Activated CD8-positive, alpha-beta memory T cell treated with anti-CD3 and anti-CD28 coated beads, Interleukin-2, amount 10 ng/mL, durations not matched to agents 7 days and 5 days (primary cell): Measurements from ENCODE around the gene CPTP. TPM values are rescaled to one million over a fixed set of nuclear protein-coding genes. Genes with fewer than 3 reads are reported as not detected.
A peak's percentile ranks its signal among the peaks of the same experiment; 100 is the strongest.

Source experiments
- ATAC-seq: fragments of 150-1000 bp; cut with Tn5 transposase; one replicate; pipeline ENCODE4 v1.10.0; 2021; ENCODE audit warnings: moderate library complexity
- CTCF ChIA-PET: fragments of 350-600 bp; sonication (Branson Sonifier 250); formaldehyde crosslinking; loops from one replicate; lab custom pipeline; 2021; ENCODE audit warnings: antibody characterized with exemption; lab: Charles Lee
- DNase-seq: peaks from one replicate; pipeline ENCODE4 v3.0.0-alpha.2; 2020
- H3K27ac Mint-ChIP-seq: one replicate; pipeline ENCODE4 v1.8.0; 2021; ENCODE audit warnings: mild to moderate bottlenecking, mixed read lengths
- H3K27me3 Mint-ChIP-seq: one replicate; pipeline ENCODE4 v1.8.0; 2021; ENCODE audit warnings: mixed read lengths
- H3K36me3 Mint-ChIP-seq: one replicate; pipeline ENCODE4 v1.8.0; 2021; ENCODE audit warnings: mild to moderate bottlenecking, mixed read lengths
- H3K4me1 Mint-ChIP-seq: one replicate; pipeline ENCODE4 v1.8.0; 2021; ENCODE audit warnings: mixed read lengths
- H3K4me3 Mint-ChIP-seq: one replicate; pipeline ENCODE4 v1.8.0; 2021; ENCODE audit warnings: mild to moderate bottlenecking, moderate library complexity, mixed read lengths
- H3K9me3 Mint-ChIP-seq: one replicate; pipeline ENCODE4 v1.8.0; 2022; ENCODE audit warnings: low read depth, mixed read lengths
- total RNA-seq, 2 experiments: library from RNA; stranded (reverse); gene quantifications; one replicate each; pipeline ENCODE4 v1.2.3, GENCODE V29; 2021

Gene CPTP
- total RNA-seq, 2 experiments from 2014 or later: 17.6 to 18.5 TPM

- no peak overlapping the region for H3K27ac Mint-ChIP-seq
- ATAC-seq (no peak), DNase-seq (no peak)
- CTCF ChIA-PET: no interaction called here
- H3K4me1 Mint-ChIP-seq: no peaks in the 10 kb centered on the region
- no peaks in the 10 kb centered on the region for H3K36me3 Mint-ChIP-seq
- H3K4me3 Mint-ChIP-seq: no peak overlapping the region
- no peaks in the 10 kb centered on the region for H3K27me3 Mint-ChIP-seq
- H3K9me3 Mint-ChIP-seq: peaks cover 3% of the 10 kb centered on the region
These were observed 8.3 kb downstream of the CPTP start for GRCh38 chr1:1332774-1333480.

GRCh38 chr1:1333551-1334241, 9.1 kb downstream of the CPTP start:
- H3K27me3 Mint-ChIP-seq: no peaks in the 10 kb centered on the region
- CTCF ChIA-PET: no interaction called here

GRCh38 chr1:1334835-1335234, 10.2 kb downstream of the CPTP start:
- ATAC-seq: no peak
- H3K9me3 Mint-ChIP-seq: peaks cover 2% of the 10 kb centered on the region
- CTCF ChIA-PET: no interaction called here
- no peaks in the 10 kb centered on the region for H3K4me1 Mint-ChIP-seq
- H3K27ac Mint-ChIP-seq: no peak overlapping the region
- H3K36me3 Mint-ChIP-seq: no peaks in the 10 kb centered on the region
- no peak overlapping the region for H3K4me3 Mint-ChIP-seq
- DNase-seq: no peak
- H3K27me3 Mint-ChIP-seq: no peaks in the 10 kb centered on the region

More at GRCh38 chr1:1333551-1334241, 9.1 kb downstream of the CPTP start:
- peaks cover 3% of the 10 kb centered on the region for H3K9me3 Mint-ChIP-seq
- no peaks in the 10 kb centered on the region for H3K36me3 Mint-ChIP-seq
- no peak overlapping the region for H3K4me3 Mint-ChIP-seq
- DNase-seq: no peak
- no peaks in the 10 kb centered on the region for H3K4me1 Mint-ChIP-seq
- no peak overlapping the region for H3K27ac Mint-ChIP-seq
- ATAC-seq: no peak

DNA sequence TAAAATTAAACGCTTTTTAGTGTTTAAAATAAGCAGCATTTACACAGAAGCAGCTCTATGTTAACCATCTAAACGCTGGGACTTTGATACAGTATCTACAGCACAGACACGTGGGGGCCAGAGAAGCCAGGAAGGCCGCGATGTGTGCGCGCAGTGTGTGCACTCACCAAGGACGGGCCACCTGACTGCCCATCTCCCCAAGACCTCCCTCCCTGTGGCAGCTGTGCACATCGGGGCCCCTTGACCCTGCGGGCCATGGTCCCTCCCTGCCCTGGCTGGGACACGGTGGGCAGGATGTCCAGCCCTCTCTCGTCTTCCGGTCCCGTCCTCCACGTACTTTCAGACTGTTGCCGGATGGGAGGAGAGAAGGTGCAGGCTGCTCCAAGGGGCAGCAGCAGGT, 10.7 kb downstream of the CPTP start:
- H3K4me3 Mint-ChIP-seq: no peak overlapping the region
- ATAC-seq (no peak), DNase-seq (no peak)

GRCh38 chr1:1335792-1336248, 11.2 kb downstream of the CPTP start:
- Mint-ChIP-seq H3K4me1 (no peaks in the 10 kb centered on the region), H3K9me3 (peaks cover under 1% of the 10 kb centered on the region), H3K27me3 (no peaks in the 10 kb centered on the region), H3K36me3 (peaks cover 5% of the 10 kb centered on the region), H3K27ac (no peak overlapping the region), H3K4me3 (no peak overlapping the region)
- ATAC-seq (no peak), DNase-seq (no peak)
- CTCF ChIA-PET: no interaction called here

More for the DNA sequence above, 10.7 kb downstream of the CPTP start:
- Mint-ChIP-seq H3K27ac (no peak overlapping the region), H3K36me3 (no peaks in the 10 kb centered on the region), H3K9me3 (no peaks in the 10 kb centered on the region), H3K4me1 (no peaks in the 10 kb centered on the region), H3K27me3 (no peaks in the 10 kb centered on the region)
- CTCF ChIA-PET: no interaction called here

DNA sequence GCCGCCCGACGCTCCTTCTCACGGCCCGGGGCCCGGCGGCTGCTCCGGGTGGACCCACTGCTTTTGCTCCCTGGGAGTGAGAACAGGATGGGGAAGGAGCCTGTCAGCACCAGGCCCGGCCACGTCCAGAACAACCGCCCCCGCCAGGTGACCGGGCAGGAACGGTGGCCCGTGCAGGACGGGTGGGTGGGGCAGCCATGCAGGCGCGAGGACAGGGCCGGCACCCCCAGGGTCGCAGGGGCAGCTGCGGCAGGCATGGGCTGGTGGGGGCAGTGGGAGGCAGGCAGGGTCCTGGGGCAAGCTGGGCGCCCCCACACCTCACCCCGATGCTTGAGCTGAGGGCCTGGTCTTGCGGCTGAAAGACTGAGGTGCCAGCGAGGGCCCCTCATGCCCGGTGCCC, 11.8 kb downstream of the CPTP start:
- CTCF ChIA-PET: no interaction called here
- H3K36me3 Mint-ChIP-seq: peaks cover 11% of the 10 kb centered on the region

GRCh38 chr1:1336931-1337792, 12.6 kb downstream of the CPTP start:
- ATAC-seq: no peak
- Mint-ChIP-seq H3K36me3 (peaks cover 12% of the 10 kb centered on the region), H3K4me1 (no peaks in the 10 kb centered on the region), H3K27me3 (no peaks in the 10 kb centered on the region), H3K27ac (no peak overlapping the region), H3K9me3 (peaks cover 3% of the 10 kb centered on the region), H3K4me3 (no peak overlapping the region)
- DNase-seq: no peak
- CTCF ChIA-PET: no interaction called here

More for the DNA sequence above, 11.8 kb downstream of the CPTP start:
- Mint-ChIP-seq H3K4me1 (no peaks in the 10 kb centered on the region), H3K27me3 (no peaks in the 10 kb centered on the region), H3K27ac (no peak overlapping the region), H3K4me3 (no peak overlapping the region), H3K9me3 (peaks cover 3% of the 10 kb centered on the region)
- ATAC-seq (no peak), DNase-seq (no peak)

DNA sequence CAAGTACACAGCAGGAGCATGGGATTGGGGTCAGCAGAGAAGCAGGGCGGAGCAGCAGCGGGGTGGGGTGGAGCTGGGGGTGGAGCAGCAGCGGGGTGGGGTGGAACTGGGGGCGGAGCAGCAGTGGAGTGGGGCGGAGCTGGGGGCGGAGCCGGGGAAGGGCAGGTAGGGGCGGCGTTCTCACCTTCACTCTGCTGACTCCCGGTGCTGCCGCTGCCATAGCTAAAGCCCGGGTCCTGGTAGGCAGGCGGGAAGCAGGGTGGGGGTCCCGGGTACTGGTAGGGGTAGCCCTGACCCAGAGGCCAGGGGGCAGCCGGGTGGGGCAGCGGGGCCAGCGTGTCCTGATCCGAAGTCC, 13.2 kb downstream of the CPTP start:
- Mint-ChIP-seq H3K27me3 (no peaks in the 10 kb centered on the region), H3K4me1 (no peaks in the 10 kb centered on the region), H3K9me3 (peaks cover 3% of the 10 kb centered on the region), H3K27ac (no peak overlapping the region), H3K36me3 (peaks cover 12% of the 10 kb centered on the region), H3K4me3 (no peak overlapping the region)
- CTCF ChIA-PET: no interaction called here
- ATAC-seq (peak; percentile 71), DNase-seq (no peak)

GRCh38 chr1:1338278-1338677, 13.7 kb downstream of the CPTP start:
- H3K27me3 Mint-ChIP-seq: no peaks in the 10 kb centered on the region
- H3K9me3 Mint-ChIP-seq: peaks cover 3% of the 10 kb centered on the region
- peaks cover 12% of the 10 kb centered on the region for H3K36me3 Mint-ChIP-seq
- no peak overlapping the region for H3K27ac Mint-ChIP-seq
- no peak for DNase-seq
- no peak overlapping the region for H3K4me3 Mint-ChIP-seq
- ATAC-seq: no peak
- no peaks in the 10 kb centered on the region for H3K4me1 Mint-ChIP-seq
- CTCF ChIA-PET: no interaction called here

DNA sequence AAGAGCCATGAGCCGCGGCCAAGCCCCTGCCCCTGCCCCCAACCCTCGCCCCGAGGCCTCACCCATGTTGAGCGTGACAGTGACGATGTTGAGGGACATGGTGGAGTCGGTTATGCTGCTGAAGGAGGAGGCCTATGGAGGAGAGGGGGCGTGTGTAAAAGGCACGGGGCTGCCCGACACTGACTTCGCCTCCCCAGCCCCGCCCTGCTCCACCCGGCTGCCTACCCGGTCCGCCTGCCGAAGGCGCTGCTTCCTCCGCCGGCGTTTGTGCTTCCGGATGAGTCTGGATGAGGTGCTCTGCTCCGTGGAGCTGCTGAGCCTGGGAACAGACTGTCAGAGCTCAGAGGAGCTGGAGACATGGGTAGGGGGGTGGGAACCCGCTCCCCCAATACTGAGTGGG, 15.6 kb downstream of the CPTP start:
- Mint-ChIP-seq H3K4me1 (peaks cover 2% of the 10 kb centered on the region), H3K4me3 (no peak overlapping the region), H3K27me3 (no peaks in the 10 kb centered on the region), H3K36me3 (peaks cover 12% of the 10 kb centered on the region), H3K9me3 (peaks cover 3% of the 10 kb centered on the region), H3K27ac (no peak overlapping the region)
- CTCF ChIA-PET: interaction anchor here (1.4 kb wide), 1 partner anchor 32 kb away, joined by 3 read pairs; no protein-coding TSS in a partner anchor
- ATAC-seq (no peak), DNase-seq (no peak)

GRCh38 chr1:1340791-1341548, 16.4 kb downstream of the CPTP start:
- ATAC-seq: no peak
- no peak overlapping the region for H3K4me3 Mint-ChIP-seq

GRCh38 chr1:1341549-1342021, 17.0 kb downstream of the CPTP start:
- Mint-ChIP-seq H3K27ac (no peak overlapping the region), H3K4me3 (no peak overlapping the region), H3K36me3 (peaks cover 12% of the 10 kb centered on the region), H3K9me3 (peaks cover 3% of the 10 kb centered on the region), H3K4me1 (peaks cover 4% of the 10 kb centered on the region), H3K27me3 (no peaks in the 10 kb centered on the region)
- ATAC-seq: no peak
- no peak for DNase-seq
- CTCF ChIA-PET: no interaction called here

More at GRCh38 chr1:1340791-1341548, 16.4 kb downstream of the CPTP start:
- Mint-ChIP-seq H3K27me3 (no peaks in the 10 kb centered on the region), H3K36me3 (peaks cover 12% of the 10 kb centered on the region), H3K9me3 (peaks cover 3% of the 10 kb centered on the region), H3K27ac (no peak overlapping the region), H3K4me1 (peaks cover 2% of the 10 kb centered on the region)
- DNase-seq: no peak
- CTCF ChIA-PET: no interaction called here
